GM19452 (cell line): ENCODE data around the gene CNTNAP2.

Source experiments
- ATAC-seq: cut with Tn5 transposase; IDR thresholded peaks from one replicate; pipeline ENCODE4 v1.9.1; 2021; ENCODE audit not compliant: unreplicated experiment

The CNTNAP2 gene

GRCh38 chr7:148153616-148154284 is 2037.1 kb downstream of the CNTNAP2 start:
- ATAC-seq, result no peak

GRCh38 chr7:148155000-148155399 is 2038.4 kb downstream of the CNTNAP2 start:
- ATAC-seq, result no peak

GRCh38 chr7:148155826-148156225 is 2039.2 kb downstream of the CNTNAP2 start:
- no peak for ATAC-seq

- ATAC-seq, result no peak
These were observed 2039.6 kb downstream of the CNTNAP2 start for GRCh38 chr7:148156233-148156632.

- ATAC-seq, result no peak
These were observed 2042.7 kb downstream of the CNTNAP2 start for GRCh38 chr7:148159331-148159730.

- no peak for ATAC-seq
These were observed 2045.2 kb downstream of the CNTNAP2 start for GRCh38 chr7:148161776-148162175.

- no peak for ATAC-seq
These were observed 2046.2 kb downstream of the CNTNAP2 start for GRCh38 chr7:148162808-148163207.

GRCh38 chr7:148163246-148163645 is 2046.6 kb downstream of the CNTNAP2 start:
- no peak for ATAC-seq

- no peak for ATAC-seq
These were observed 2056.3 kb downstream of the CNTNAP2 start for GRCh38 chr7:148172920-148173319.

GRCh38 chr7:148173369-148173768 is 2056.8 kb downstream of the CNTNAP2 start:
- ATAC-seq, result no peak

- no peak for ATAC-seq
These were observed 2057.8 kb downstream of the CNTNAP2 start for GRCh38 chr7:148174376-148174775.

- ATAC-seq, result no peak
These were observed 2058.9 kb downstream of the CNTNAP2 start for GRCh38 chr7:148175512-148175911.

GRCh38 chr7:148177972-148178371 is 2061.4 kb downstream of the CNTNAP2 start:
- ATAC-seq, result no peak

- ATAC-seq, result no peak
These were observed 2063.5 kb downstream of the CNTNAP2 start for GRCh38 chr7:148180075-148180474.

- ATAC-seq, result no peak
These were observed 2065.7 kb downstream of the CNTNAP2 start for GRCh38 chr7:148182264-148182663.

GRCh38 chr7:148185041-148185440 is 2068.4 kb downstream of the CNTNAP2 start:
- ATAC-seq, result no peak

- no peak for ATAC-seq
These were observed 2070.9 kb downstream of the CNTNAP2 start for GRCh38 chr7:148187471-148187870.

GRCh38 chr7:148191391-148192065 is 2074.9 kb downstream of the CNTNAP2 start:
- ATAC-seq, result no peak

- no peak for ATAC-seq
These were observed 2075.9 kb downstream of the CNTNAP2 start for GRCh38 chr7:148192491-148192890.

GRCh38 chr7:148201992-148202391 is 2085.4 kb downstream of the CNTNAP2 start:
- no peak for ATAC-seq

- ATAC-seq, result no peak
These were observed 2088.2 kb downstream of the CNTNAP2 start for GRCh38 chr7:148204639-148205304.

GRCh38 chr7:148209643-148210190 is 2093.1 kb downstream of the CNTNAP2 start:
- ATAC-seq, result no peak
